H1 (cell line): Measurements from ENCODE around the gene MRPS16. TPM values are rescaled to one million over a fixed set of nuclear protein-coding genes. Genes with fewer than 3 reads are reported as not detected.

Experiments
- CEBPB ChIP-seq: IDR thresholded peaks from 2 replicates; pipeline ENCODE4 v1.6.1; 2012; ENCODE audit warnings: low read depth, low read length
- CHD7 ChIP-seq: fragments of 300-600 bp; sonication (generic); IDR thresholded peaks from 2 replicates; pipeline ENCODE4 v1.7.1; 2012; ENCODE audit warnings: low read length, moderate library complexity, mild to moderate bottlenecking, inconsistent platforms; ENCODE audit not compliant: insufficient replicate concordance
- JUN ChIP-seq: IDR thresholded peaks from 2 replicates; pipeline ENCODE4 v1.6.1; 2011; ENCODE audit warnings: low read depth, mild to moderate bottlenecking, improper control_type of control experiment, low read length
- SAP30 ChIP-seq: fragments of 300-600 bp; sonication (generic); IDR thresholded peaks from 2 replicates; pipeline ENCODE4 v1.7.1; 2012; ENCODE audit warnings: low read length, moderate library complexity, mild to moderate bottlenecking, inconsistent platforms; ENCODE audit not compliant: insufficient read depth, insufficient replicate concordance
- polyA plus RNA-seq, 7 experiments: library from polyadenylated mRNA; depleted of rRNA in 3 of 7; stranded (reverse) in 5 of 7; unstranded in 2 of 7; fragments of >200 nt in 5 of 7; fragments of 200-250 nt in 2 of 7; gene quantifications; 1 replicate in 5 of 7; 2 replicates in 1 of 7; 4 replicates in 1 of 7; pipeline versions ENCODE4 v1.2.1 to v1.2.3, GENCODE V29; 2011 to 2013; ENCODE audit warnings: missing spikeins in 2 of 7, mixed read lengths in 2 of 7
- total RNA-seq: library from RNA; stranded (reverse); fragmentation: NEBNext Ultra II Directional; extraction: Animal tissue kit (Norgen Biotek cat#: 25700); gene quantifications from 2 replicates; pipeline ENCODE4 v1.2.1, GENCODE V29; 2021
- TF ChIP-seq, protein P1 (sequence below): IDR thresholded peaks from 2 replicates; pipeline ENCODE4 v1.6.1; 2012; ENCODE audit warnings: low read length, inconsistent platforms

Gene MRPS16
- total and polyA plus RNA-seq, 2 of the 8 experiments (the other 6 are each of a cell fraction or from before 2014, with no cell fraction given) = 125 to 203 TPM

DNA sequence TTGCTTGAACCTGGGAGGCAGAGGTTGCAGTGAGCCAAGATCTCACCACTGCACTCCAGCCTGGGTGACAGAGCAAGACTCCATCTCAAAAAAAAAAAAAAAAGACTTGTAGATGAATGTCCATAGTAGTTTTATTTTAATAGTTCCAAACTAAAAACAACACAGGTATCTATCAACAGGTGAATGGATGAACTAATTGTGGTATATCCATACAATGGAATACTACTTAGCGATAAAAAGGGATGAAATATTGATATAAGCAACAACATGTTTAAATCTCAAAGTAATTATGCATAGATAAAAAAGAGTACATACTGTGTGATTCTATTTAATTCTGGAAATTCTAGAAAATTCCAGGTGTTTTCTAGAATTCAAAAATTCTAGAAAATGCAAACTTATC, 37.5 kb upstream of the MRPS16 start (continued):
- TF ChIP-seq, protein P1, sequence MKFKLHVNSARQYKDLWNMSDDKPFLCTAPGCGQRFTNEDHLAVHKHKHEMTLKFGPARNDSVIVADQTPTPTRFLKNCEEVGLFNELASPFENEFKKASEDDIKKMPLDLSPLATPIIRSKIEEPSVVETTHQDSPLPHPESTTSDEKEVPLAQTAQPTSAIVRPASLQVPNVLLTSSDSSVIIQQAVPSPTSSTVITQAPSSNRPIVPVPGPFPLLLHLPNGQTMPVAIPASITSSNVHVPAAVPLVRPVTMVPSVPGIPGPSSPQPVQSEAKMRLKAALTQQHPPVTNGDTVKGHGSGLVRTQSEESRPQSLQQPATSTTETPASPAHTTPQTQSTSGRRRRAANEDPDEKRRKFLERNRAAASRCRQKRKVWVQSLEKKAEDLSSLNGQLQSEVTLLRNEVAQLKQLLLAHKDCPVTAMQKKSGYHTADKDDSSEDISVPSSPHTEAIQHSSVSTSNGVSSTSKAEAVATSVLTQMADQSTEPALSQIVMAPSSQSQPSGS = no peak
- TF ChIP-seq CEBPB = no peak
- no peak for TF ChIP-seq JUN
- no peak for TF ChIP-seq CHD7
- TF ChIP-seq SAP30 = no peak
